PFSK-1 (cell line): ENCODE results near the gene NGFR.

Source experiments
- FOXP2 ChIP-seq: optimal IDR thresholded peaks from 2 replicates; pipeline ENCODE3; 2011; ENCODE audit warnings: borderline replicate concordance, control low read depth, inconsistent platforms; ENCODE audit not compliant: insufficient read depth; ENCODE audit errors: extremely low read length, extremely low read depth
- POLR2AphosphoS5 ChIP-seq: IDR thresholded peaks from 2 replicates; pipeline ENCODE4 v1.6.1; 2012; ENCODE audit warnings: low read depth, mild to moderate bottlenecking, control low read depth, low read length, moderate library complexity
- SIN3A ChIP-seq: IDR thresholded peaks from 2 replicates; pipeline ENCODE4 v1.6.1; 2012; ENCODE audit warnings: mild to moderate bottlenecking, low read length, moderate library complexity, borderline replicate concordance; ENCODE audit not compliant: insufficient read depth
- TAF1 ChIP-seq: IDR thresholded peaks from 2 replicates; pipeline ENCODE4 v1.6.1; 2012; ENCODE audit warnings: low read length, control low read depth, borderline replicate concordance; ENCODE audit not compliant: insufficient read depth
- TF ChIP-seq, protein P1 (sequence below), 2 experiments: IDR thresholded peaks; 2 replicates each; pipeline versions ENCODE4 v1.6.1 to v1.8.0; 2011 to 2012; ENCODE audit warnings: low read depth in 2 of 2, low read length in 2 of 2, control low read depth in 1 of 2, inconsistent platforms in 1 of 2, mild to moderate bottlenecking in 1 of 2, moderate library complexity in 1 of 2; ENCODE audit not compliant: insufficient read depth in 1 of 2

NGFR gene

GRCh38 chr17:49482144-49482817 lies 12.8 kb upstream of the NGFR start:
- TF ChIP-seq POLR2AphosphoS5 (no peak), TAF1 (no peak), SIN3A (no peak), FOXP2 (no peak)
- TF ChIP-seq, protein P1, sequence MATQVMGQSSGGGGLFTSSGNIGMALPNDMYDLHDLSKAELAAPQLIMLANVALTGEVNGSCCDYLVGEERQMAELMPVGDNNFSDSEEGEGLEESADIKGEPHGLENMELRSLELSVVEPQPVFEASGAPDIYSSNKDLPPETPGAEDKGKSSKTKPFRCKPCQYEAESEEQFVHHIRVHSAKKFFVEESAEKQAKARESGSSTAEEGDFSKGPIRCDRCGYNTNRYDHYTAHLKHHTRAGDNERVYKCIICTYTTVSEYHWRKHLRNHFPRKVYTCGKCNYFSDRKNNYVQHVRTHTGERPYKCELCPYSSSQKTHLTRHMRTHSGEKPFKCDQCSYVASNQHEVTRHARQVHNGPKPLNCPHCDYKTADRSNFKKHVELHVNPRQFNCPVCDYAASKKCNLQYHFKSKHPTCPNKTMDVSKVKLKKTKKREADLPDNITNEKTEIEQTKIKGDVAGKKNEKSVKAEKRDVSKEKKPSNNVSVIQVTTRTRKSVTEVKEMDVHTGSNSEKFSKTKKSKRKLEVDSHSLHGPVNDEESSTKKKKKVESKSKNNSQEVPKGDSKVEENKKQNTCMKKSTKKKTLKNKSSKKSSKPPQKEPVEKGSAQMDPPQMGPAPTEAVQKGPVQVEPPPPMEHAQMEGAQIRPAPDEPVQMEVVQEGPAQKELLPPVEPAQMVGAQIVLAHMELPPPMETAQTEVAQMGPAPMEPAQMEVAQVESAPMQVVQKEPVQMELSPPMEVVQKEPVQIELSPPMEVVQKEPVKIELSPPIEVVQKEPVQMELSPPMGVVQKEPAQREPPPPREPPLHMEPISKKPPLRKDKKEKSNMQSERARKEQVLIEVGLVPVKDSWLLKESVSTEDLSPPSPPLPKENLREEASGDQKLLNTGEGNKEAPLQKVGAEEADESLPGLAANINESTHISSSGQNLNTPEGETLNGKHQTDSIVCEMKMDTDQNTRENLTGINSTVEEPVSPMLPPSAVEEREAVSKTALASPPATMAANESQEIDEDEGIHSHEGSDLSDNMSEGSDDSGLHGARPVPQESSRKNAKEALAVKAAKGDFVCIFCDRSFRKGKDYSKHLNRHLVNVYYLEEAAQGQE (IDR thresholded peaks at IDR 0.05; ENCODE audit: insufficient read depth in 1 of 2, low read depth in 2 of 2, low read length in 2 of 2): no peak

DNA sequence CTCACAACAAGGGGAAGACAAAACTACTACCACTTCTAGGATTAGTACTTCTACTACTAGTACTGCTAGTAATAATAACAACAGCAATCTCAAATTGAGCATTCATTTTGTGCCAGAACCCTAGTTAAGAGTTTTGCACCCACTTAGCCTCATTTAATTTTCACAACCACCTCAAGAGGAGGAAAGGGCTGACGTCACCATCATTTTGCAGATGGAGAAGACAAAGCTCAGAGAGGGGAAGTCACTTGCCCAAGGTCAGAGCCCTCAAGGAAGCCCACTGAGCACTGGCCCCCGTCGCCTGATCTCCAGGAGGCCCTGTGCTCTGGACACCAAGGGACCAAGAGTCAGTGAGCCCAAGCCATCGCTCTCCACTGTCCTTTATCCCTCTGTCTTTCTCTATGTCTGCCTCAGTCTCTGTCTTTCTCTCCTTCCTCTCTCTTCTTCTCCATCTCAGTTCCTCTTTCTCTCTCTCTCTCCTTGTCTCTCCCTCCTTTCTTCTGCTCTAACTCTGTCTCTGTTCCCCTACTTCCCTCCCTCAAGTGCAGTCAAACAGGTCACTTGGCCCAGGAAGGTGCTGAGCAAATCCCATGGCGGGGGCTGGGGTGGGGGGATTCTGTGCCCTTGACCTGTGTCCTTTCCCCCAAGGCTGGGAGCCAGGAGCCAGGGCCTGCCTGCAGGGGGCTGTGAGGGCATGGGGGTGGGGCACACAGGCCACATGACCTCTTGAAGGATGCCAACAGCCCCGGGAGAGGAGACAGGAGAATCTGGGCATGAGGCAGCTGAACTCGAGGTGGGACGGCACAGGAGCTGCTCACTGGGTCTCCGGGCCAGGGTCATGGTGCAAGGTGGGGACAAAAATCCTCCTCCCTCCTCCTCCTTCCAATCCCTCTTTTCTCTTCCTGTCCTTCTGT lies 11.2 kb upstream of the NGFR start:
- TF ChIP-seq FOXP2: no peak
- no peak for TF ChIP-seq SIN3A
- no peak for TF ChIP-seq TAF1
- TF ChIP-seq, protein P1 (IDR thresholded peaks at IDR 0.05; ENCODE audit: insufficient read depth in 1 of 2, low read depth in 2 of 2, low read length in 2 of 2): no peak
- no peak for TF ChIP-seq POLR2AphosphoS5

GRCh38 chr17:49484588-49484987 lies 10.5 kb upstream of the NGFR start:
- no peak for TF ChIP-seq SIN3A
- TF ChIP-seq, protein P1 (IDR thresholded peaks at IDR 0.05; ENCODE audit: insufficient read depth in 1 of 2, low read depth in 2 of 2, low read length in 2 of 2): no peak
- TF ChIP-seq POLR2AphosphoS5: no peak
- TF ChIP-seq FOXP2: no peak
- TF ChIP-seq TAF1: no peak

GRCh38 chr17:49486012-49486641 lies 9.0 kb upstream of the NGFR start:
- no peak for TF ChIP-seq FOXP2
- TF ChIP-seq, protein P1 (IDR thresholded peaks at IDR 0.05; ENCODE audit: insufficient read depth in 1 of 2, low read depth in 2 of 2, low read length in 2 of 2): no peak
- no peak for TF ChIP-seq SIN3A
- TF ChIP-seq TAF1: no peak
- no peak for TF ChIP-seq POLR2AphosphoS5
